ENCODE measurements around the gene POMP. TPM values are rescaled to one million over a fixed set of nuclear protein-coding genes. Genes with fewer than 3 reads are reported as not detected.

The POMP gene
- total RNA-seq, 1 donor from 2014 or later = 131 TPM

GRCh38 chr13:28609926-28610325 lies 49.0 kb upstream of the POMP start:
- no peak overlapping the region for H3K4me2 ChIP-seq (ENCODE audit: low read length)
- H3K27me3 ChIP-seq (ENCODE audit: insufficient read depth, low read length) = no peaks in the 10 kb centered on the region
- DNase-seq (ENCODE audit: low read depth) (peak; percentile 22), FAIRE-seq (peak; percentile 76)
- H3K9me3 Mint-ChIP-seq (ENCODE audit: unreplicated experiment) = no peaks in the 10 kb centered on the region
- peak overlapping the region; percentile 59 for H3K27ac Mint-ChIP-seq (ENCODE audit: unreplicated experiment)
- no peaks in the 10 kb centered on the region for H3K36me3 ChIP-seq (ENCODE audit: insufficient read depth, low read length)
- no peaks in the 10 kb centered on the region for H3K9me3 ChIP-seq (ENCODE audit: insufficient read depth, low read depth, low read length)
- peaks cover 9% of the 10 kb centered on the region for H3K4me1 ChIP-seq (ENCODE audit: insufficient read depth, low read length)
- H4K20me1 ChIP-seq (ENCODE audit: insufficient read depth, low read length) = no peaks in the 10 kb centered on the region
- no peak overlapping the region for H3K4me3 ChIP-seq (ENCODE audit: insufficient read depth, low read depth, low read length)
- no peak overlapping the region for H2AFZ ChIP-seq (ENCODE audit: low read depth, low read length)
- H3K79me2 ChIP-seq (ENCODE audit: insufficient read depth, low read length) = no peaks in the 10 kb centered on the region
- no peak overlapping the region for H3K4me3 Mint-ChIP-seq (ENCODE audit: unreplicated experiment)
- H3K9ac ChIP-seq (ENCODE audit: low read length) = no peak overlapping the region
- peaks cover 23% of the 10 kb centered on the region for H3K4me1 Mint-ChIP-seq (ENCODE audit: low read depth, unreplicated experiment)
- no peaks in the 10 kb centered on the region for H3K27me3 Mint-ChIP-seq (ENCODE audit: low read depth, unreplicated experiment)
- no peaks in the 10 kb centered on the region for H3K36me3 Mint-ChIP-seq (ENCODE audit: low read depth, unreplicated experiment)
- TF ChIP-seq, protein P1, sequence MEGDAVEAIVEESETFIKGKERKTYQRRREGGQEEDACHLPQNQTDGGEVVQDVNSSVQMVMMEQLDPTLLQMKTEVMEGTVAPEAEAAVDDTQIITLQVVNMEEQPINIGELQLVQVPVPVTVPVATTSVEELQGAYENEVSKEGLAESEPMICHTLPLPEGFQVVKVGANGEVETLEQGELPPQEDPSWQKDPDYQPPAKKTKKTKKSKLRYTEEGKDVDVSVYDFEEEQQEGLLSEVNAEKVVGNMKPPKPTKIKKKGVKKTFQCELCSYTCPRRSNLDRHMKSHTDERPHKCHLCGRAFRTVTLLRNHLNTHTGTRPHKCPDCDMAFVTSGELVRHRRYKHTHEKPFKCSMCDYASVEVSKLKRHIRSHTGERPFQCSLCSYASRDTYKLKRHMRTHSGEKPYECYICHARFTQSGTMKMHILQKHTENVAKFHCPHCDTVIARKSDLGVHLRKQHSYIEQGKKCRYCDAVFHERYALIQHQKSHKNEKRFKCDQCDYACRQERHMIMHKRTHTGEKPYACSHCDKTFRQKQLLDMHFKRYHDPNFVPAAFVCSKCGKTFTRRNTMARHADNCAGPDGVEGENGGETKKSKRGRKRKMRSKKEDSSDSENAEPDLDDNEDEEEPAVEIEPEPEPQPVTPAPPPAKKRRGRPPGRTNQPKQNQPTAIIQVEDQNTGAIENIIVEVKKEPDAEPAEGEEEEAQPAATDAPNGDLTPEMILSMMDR (IDR thresholded peaks at IDR 0.05; ENCODE audit: insufficient read depth, low read depth, low read length) = no peak
- no peak for TF ChIP-seq EZH2 (IDR thresholded peaks at IDR 0.05; ENCODE audit: insufficient read depth, low read length)
- H3K27ac ChIP-seq (ENCODE audit: low read depth, low read length) = no peak overlapping the region

DNA sequence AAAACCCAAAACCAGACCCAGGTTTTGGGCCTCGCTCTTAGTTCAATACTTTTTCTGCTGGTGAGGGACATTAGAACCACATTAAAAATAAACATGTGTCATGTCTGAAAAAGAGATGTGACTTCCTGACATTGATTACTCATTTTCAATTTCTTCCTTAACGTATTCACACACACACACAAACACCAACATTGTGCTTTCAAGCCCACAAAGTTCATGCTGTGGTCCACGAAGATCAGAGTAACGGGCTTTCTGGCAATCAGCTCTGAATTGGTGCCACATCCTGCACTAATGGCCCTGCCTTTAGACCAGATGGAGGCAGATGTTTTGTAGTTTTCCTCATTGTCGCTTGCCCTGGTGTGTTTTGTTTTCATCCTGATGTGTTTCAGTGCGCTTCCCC lies 47.9 kb upstream of the POMP start:
- Histone ChIP-seq H3K9ac (ENCODE audit: low read length) (no peak overlapping the region), H3K4me3 (ENCODE audit: insufficient read depth, low read depth, low read length) (no peak overlapping the region), H2AFZ (ENCODE audit: low read depth, low read length) (no peak overlapping the region), H3K79me2 (ENCODE audit: insufficient read depth, low read length) (no peaks in the 10 kb centered on the region), H3K9me3 (ENCODE audit: insufficient read depth, low read depth, low read length) (no peaks in the 10 kb centered on the region), H3K4me2 (ENCODE audit: low read length) (no peak overlapping the region), H4K20me1 (ENCODE audit: insufficient read depth, low read length) (no peaks in the 10 kb centered on the region), H3K4me1 (ENCODE audit: insufficient read depth, low read length) (peaks cover 8% of the 10 kb centered on the region), H3K27ac (ENCODE audit: low read depth, low read length) (no peak overlapping the region), H3K27me3 (ENCODE audit: insufficient read depth, low read length) (no peaks in the 10 kb centered on the region), H3K36me3 (ENCODE audit: insufficient read depth, low read length) (no peaks in the 10 kb centered on the region)
- no peak for DNase-seq (ENCODE audit: low read depth)
- Mint-ChIP-seq H3K4me3 (ENCODE audit: unreplicated experiment) (no peak overlapping the region), H3K36me3 (ENCODE audit: low read depth, unreplicated experiment) (no peaks in the 10 kb centered on the region), H3K4me1 (ENCODE audit: low read depth, unreplicated experiment) (peaks cover 20% of the 10 kb centered on the region), H3K27ac (ENCODE audit: unreplicated experiment) (no peak overlapping the region), H3K9me3 (ENCODE audit: unreplicated experiment) (no peaks in the 10 kb centered on the region), H3K27me3 (ENCODE audit: low read depth, unreplicated experiment) (no peaks in the 10 kb centered on the region)
- FAIRE-seq = peak; percentile 17
- TF ChIP-seq, protein P1 (IDR thresholded peaks at IDR 0.05; ENCODE audit: insufficient read depth, low read depth, low read length) = no peak
- TF ChIP-seq EZH2 (IDR thresholded peaks at IDR 0.05; ENCODE audit: insufficient read depth, low read length) = no peak

GRCh38 chr13:28611654-28612131 lies 47.2 kb upstream of the POMP start:
- Histone ChIP-seq H4K20me1 (ENCODE audit: insufficient read depth, low read length) (no peaks in the 10 kb centered on the region), H3K4me3 (ENCODE audit: insufficient read depth, low read depth, low read length) (no peak overlapping the region), H3K4me2 (ENCODE audit: low read length) (no peak overlapping the region), H3K4me1 (ENCODE audit: insufficient read depth, low read length) (peaks cover 6% of the 10 kb centered on the region), H3K9ac (ENCODE audit: low read length) (no peak overlapping the region), H2AFZ (ENCODE audit: low read depth, low read length) (peak overlapping the region; percentile 19), H3K27ac (ENCODE audit: low read depth, low read length) (no peak overlapping the region), H3K27me3 (ENCODE audit: insufficient read depth, low read length) (no peaks in the 10 kb centered on the region), H3K79me2 (ENCODE audit: insufficient read depth, low read length) (no peaks in the 10 kb centered on the region), H3K9me3 (ENCODE audit: insufficient read depth, low read depth, low read length) (no peaks in the 10 kb centered on the region), H3K36me3 (ENCODE audit: insufficient read depth, low read length) (no peaks in the 10 kb centered on the region)
- Mint-ChIP-seq H3K27me3 (ENCODE audit: low read depth, unreplicated experiment) (no peaks in the 10 kb centered on the region), H3K36me3 (ENCODE audit: low read depth, unreplicated experiment) (no peaks in the 10 kb centered on the region), H3K4me1 (ENCODE audit: low read depth, unreplicated experiment) (peaks cover 17% of the 10 kb centered on the region), H3K4me3 (ENCODE audit: unreplicated experiment) (no peak overlapping the region), H3K9me3 (ENCODE audit: unreplicated experiment) (no peaks in the 10 kb centered on the region), H3K27ac (ENCODE audit: unreplicated experiment) (no peak overlapping the region)
- FAIRE-seq (peak; percentile 47), DNase-seq (ENCODE audit: low read depth) (no peak)
- TF ChIP-seq, protein P1 (IDR thresholded peaks at IDR 0.05; ENCODE audit: insufficient read depth, low read depth, low read length) = no peak
- no peak for TF ChIP-seq EZH2 (IDR thresholded peaks at IDR 0.05; ENCODE audit: insufficient read depth, low read length)
